Activated gamma-delta T cell (primary cell): ENCODE results near the gene PPARA.

Experiments used
- DNase-seq: peaks from one replicate; lab custom pipeline; 2025; lab: John Stamatoyannopoulos, UW

Gene PPARA

GRCh38 chr22:46113910-46114517 lies 36.3 kb upstream of the PPARA start:
- DNase-seq: no peak

- no peak for DNase-seq
Observed at GRCh38 chr22:46114518-46115387, 35.6 kb upstream of the PPARA start.

DNA sequence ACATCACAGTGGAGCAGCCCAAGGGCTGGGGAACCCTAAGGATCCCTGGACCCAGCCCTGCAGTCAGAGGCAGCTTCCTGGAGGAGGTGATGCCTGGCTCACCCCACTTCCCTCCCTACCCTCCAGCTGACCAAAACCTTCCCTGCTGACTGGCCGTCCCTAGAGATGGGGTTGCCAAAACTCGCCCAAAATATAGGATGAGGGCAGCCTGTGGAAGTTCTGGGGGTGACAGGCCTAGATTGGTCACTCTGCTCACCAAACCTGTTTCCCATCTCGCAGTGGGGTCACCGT lies 35.0 kb upstream of the PPARA start:
- no peak for DNase-seq

- no peak for DNase-seq
Observed at GRCh38 chr22:46115755-46116490, 34.4 kb upstream of the PPARA start.

DNA sequence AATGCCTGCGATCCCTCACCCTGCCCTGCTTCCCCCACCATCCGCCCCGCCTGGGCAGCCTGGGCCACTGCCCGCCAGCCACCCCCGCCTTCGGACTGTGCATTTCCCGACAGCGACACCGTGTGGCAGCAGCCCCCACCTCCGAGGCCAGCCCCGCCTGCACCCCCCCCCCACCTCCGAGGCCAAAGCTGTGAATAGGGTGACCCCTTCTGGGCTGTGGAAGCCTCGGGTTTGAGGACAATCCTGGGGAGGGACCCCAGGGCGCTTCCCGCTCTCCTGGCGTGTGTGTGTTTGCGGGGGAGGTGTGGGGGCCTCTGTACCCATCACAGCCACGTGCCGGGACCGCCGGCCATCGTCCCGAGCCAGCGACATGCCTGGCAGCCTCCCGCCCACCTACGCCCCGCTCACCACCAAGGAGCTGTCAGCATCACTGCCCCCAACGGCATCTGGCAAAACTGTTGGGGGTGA lies 33.8 kb upstream of the PPARA start:
- peak; percentile 63 for DNase-seq

- DNase-seq: no peak
Observed at GRCh38 chr22:46117206-46118199, 32.8 kb upstream of the PPARA start.

DNA sequence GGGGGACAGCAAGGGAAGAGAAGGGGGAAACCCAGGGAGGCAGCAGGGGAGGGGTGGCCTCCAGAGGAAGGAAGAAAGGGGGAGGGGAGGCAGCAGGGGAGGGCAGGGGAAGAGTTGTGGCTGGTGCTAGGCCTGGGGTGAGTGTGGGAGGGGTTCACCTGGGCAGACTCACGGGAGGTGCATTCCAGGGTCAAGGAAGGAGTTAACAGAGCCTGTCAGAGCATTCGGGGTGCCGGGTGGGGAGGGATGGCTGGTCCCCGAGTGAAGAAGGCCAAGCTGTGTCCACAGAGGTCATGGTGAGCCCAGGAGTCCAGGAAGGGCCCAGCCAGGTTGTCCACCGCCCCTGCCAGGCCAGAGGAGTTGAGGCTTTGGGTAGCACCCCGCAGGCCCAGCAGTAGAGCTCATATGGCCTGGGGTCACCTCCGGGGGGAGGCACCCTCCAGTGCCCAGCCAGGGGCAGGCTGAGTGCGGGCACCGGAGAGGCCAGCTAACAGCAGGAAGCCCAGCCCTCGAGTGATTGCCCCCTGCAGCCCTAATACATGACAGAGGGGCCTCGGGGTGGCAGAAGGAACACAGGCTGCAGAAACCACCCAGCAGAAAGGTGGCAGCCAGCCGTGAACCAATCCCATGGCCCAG lies 31.1 kb upstream of the PPARA start:
- DNase-seq: no peak

DNA sequence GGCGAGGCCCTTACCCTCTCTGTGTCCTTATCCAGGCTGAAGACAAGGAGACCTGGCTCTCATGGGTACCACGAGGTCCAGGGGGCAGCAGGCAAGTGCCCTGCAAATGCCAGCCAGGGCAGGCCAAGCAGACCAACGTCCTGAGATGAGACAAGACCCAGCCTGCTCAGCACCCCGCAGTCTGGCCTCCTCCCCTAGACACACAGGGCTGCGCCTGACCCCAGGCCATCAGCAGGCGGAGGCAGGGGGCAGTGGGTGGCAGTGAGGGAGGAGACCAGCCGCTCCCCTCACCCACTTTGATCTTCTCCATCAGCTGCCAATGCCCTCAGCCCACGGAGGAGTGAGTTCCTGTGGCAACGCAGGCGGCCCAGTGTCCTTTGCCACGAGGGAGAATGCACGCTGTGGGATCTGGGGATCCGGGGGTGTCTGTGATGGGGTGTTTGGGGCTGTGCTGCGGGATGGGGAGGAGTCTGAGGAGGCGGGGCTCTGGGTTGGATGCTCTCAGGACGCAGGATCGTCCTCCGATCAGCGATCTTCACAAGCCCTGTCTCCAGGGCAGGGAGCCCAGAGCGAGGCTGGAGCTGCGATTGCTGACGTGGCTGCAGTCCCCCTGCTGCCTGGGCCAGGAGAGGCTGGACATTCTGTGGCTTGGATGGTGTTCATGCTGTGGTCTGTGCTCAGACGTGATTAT lies 30.5 kb upstream of the PPARA start:
- no peak for DNase-seq

DNA sequence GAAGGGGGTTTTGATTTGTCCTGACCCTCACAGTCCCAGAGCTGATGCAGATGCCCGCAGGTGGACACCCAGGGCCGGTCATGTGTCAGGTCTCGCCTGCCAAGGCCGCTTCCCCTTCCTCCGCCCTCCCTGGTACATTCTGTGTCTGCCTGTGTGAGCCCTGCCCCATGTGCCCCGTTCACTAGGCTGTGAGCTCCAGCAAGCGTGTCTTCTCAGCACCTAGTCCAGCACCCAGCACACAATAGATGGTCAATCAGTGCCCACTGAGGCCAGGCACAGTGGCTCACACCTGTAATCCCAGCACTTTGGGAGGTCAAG lies 29.9 kb upstream of the PPARA start:
- DNase-seq: no peak

DNA sequence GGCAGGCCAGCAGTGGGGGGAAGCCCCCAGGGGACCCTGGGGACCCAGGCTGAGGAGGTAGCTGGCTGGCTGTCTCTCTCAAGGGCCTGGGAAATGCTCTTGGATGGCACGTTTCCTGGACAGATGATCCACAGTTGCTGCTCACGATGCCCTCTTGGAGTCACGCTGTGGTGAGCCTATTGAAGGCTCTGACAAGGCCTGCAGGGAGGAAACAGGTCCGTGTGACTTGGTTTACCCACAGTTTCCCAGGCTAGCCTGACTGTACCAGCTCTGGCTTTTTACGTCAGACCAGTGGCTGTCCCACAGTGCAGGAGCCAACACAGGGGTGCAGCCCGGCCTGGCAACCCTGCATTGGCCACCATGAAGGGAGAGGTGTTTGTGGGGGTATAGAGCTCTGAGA lies 29.2 kb upstream of the PPARA start:
- DNase-seq: no peak

- no peak for DNase-seq
Observed at GRCh38 chr22:46121523-46122287, 28.6 kb upstream of the PPARA start.

GRCh38 chr22:46122511-46122971 lies 27.8 kb upstream of the PPARA start:
- DNase-seq: peak; percentile 40

DNA sequence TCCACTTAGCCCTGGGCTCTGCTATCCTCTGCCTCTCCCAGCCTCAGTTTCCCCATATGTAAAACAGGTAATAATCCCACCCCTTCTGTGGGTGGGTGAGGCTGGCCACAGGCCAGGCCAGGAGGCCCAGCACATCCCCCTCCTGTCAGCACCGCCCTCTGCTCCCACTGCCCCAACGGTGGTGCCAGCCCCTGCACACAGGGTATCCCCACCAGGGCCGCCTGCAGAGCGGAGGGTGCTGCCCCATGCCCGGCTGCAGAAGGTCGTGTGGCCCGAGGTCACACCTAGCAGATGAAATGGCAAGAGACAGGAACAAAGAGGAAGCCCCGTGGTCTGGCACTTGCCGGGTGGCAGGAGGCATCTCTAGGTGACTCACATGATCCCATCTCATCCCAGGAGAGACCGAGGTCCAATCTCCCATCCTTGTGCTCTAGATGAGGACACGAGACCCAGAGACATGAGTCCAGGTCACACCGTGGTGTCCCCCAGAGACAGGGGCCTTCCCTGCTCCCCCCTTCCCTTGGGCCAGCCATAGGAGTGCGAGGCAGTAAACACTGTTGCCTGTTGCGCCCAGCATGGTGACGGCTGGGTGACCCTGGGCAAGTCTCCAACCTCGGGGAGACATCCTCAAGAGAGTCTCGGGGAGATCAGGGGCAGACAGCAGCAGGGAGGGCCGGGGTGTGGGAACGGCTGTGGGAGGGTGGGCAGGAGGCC lies 27.2 kb upstream of the PPARA start:
- no peak for DNase-seq

GRCh38 chr22:46123694-46124382 lies 26.5 kb upstream of the PPARA start:
- DNase-seq: no peak

DNA sequence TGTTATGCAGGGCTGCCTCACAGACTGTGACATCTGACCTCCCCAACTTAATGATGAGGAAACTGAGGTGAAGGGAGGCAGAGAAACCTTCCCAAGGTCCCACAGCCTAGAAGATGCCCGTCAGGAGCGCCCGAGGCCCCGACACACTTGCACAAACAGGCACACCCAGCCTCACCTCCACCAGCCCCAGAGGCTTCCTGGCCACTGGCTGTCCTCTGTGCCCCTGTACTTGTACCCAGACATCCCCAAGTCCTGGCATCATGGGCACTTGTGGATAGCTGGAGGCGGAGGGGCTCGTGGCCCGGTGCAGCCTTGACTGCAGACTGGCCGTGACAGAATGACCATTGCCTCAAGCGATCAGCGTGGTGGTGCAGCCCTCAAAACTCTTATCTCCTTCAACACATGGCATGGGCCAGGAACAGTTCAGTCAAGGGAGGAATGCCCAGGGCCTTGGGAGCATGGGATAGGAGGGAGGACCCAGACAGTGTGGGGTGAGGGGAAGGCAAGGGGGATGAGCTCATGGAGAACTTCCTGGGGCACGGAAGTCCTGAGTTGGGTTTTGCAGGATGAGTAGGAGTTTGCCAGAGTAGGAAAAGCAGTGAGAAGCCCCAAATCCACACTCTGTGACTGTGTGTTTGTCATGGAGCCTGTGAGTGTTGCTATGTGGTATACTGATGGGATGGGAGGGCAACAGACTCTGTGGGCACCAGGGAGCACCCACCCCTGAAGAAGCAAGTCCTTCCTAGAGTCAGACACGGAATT lies 25.8 kb upstream of the PPARA start:
- DNase-seq: no peak

DNA sequence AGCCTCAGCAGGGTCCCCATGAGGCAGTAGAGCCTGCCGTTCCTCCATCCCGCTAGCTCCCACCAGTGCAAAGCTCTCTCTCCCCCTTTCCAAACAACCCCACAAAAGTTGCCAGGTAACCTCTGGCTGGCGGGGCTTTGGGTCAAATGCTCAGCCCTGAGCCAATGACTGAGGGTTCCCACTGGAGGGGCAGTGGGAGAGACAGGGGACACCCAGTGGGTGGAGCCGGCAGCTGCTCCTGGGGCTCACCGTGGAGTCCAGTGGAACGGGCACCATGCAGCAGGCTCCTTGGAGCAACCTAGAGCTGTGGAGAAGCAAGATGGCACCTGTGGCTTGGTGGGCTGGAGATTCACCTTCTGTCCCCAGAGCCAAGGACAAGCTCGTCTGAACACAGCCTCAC lies 25.0 kb upstream of the PPARA start:
- no peak for DNase-seq

GRCh38 chr22:46125816-46126765 lies 24.2 kb upstream of the PPARA start:
- DNase-seq: no peak
